Measurements from ENCODE around the gene SLC12A6. TPM values are rescaled to one million over a fixed set of nuclear protein-coding genes. Genes with fewer than 3 reads are reported as not detected.

The SLC12A6 gene
- total RNA-seq, 2 experiments from 2014 or later: 11.5 to 14.9 TPM

DNA sequence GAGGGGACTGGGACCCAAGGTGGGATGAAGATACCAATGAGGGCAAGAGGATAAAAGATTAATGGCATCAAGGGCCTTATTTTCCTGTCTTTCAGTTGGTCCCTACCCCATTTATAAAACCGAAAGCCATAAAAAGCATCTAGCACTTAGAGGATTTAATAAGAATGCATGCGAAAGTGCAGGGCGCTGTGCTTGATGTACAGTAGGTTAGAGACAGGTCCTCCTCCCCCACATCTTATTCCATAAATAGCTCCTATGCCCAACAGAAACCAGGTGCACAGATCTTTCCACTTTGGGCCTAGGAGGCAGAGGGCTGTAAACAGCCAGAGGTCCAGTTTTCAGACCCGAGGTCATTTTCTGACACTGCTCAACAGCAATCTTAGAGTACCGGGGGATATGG, 28.3 kb upstream of the SLC12A6 start:
- ChIA-PET CTCF (ENCODE audit: unreplicated experiment) (no interaction called here), POLR2A (interaction anchor here (1.3 kb wide), 1 partner anchor 23 kb away, joined by 5 read pairs; the partner anchor contains the start of genes NOP10 and NUTM1)
- Histone ChIP-seq H3K36me3 (ENCODE audit: insufficient read depth, low read length) (peaks cover 31% of the 10 kb centered on the region), H3K9me2 (ENCODE audit: insufficient read depth, low read length) (no peaks in the 10 kb centered on the region), H3K4me1 (ENCODE audit: insufficient read depth, low read length, poor library complexity, severe bottlenecking) (peaks cover 18% of the 10 kb centered on the region), H3K27ac (ENCODE audit: low read depth, low read length, poor library complexity, severe bottlenecking) (peak overlapping the region; percentile 62), H3K79me2 (ENCODE audit: insufficient read depth, low read depth, low read length) (peaks cover 13% of the 10 kb centered on the region), H2AFZ (ENCODE audit: low read length) (peak overlapping the region; percentile 73; the same call in 1 of the 2 replicates), H3K4me2 (ENCODE audit: low read length) (peak overlapping the region; percentile 94), H4K20me1 (ENCODE audit: insufficient read depth, low read length) (0 out of 2 replicates have a peak, but pooled peaks cover 7% of the 10 kb centered on the region), H3K4me3 (ENCODE audit: low read depth, low read length, poor library complexity, severe bottlenecking) (peak overlapping the region; percentile 99), H3K9me3 (ENCODE audit: low read length) (no peaks in the 10 kb centered on the region)
- peak; percentile 17 for DNase-seq (ENCODE audit: low spot score)
- TF ChIP-seq, protein P1, sequence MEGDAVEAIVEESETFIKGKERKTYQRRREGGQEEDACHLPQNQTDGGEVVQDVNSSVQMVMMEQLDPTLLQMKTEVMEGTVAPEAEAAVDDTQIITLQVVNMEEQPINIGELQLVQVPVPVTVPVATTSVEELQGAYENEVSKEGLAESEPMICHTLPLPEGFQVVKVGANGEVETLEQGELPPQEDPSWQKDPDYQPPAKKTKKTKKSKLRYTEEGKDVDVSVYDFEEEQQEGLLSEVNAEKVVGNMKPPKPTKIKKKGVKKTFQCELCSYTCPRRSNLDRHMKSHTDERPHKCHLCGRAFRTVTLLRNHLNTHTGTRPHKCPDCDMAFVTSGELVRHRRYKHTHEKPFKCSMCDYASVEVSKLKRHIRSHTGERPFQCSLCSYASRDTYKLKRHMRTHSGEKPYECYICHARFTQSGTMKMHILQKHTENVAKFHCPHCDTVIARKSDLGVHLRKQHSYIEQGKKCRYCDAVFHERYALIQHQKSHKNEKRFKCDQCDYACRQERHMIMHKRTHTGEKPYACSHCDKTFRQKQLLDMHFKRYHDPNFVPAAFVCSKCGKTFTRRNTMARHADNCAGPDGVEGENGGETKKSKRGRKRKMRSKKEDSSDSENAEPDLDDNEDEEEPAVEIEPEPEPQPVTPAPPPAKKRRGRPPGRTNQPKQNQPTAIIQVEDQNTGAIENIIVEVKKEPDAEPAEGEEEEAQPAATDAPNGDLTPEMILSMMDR (conservative IDR thresholded peaks at IDR 0.05; ENCODE audit: low read length): no peak
- TF ChIP-seq EZH2phosphoT487 (IDR thresholded peaks at IDR 0.05; ENCODE audit: borderline replicate concordance, low read depth, low read length): no peak
- intact Hi-C loops (cut with micrococcal nuclease; ENCODE audit: unreplicated experiment): loop anchor here (1.0 to 10.0 kb wide), 3 partner anchors 23 to 331 kb away; partner anchors contain the start of genes AVEN, KATNBL1, NOP10 and NUTM1
- BruUV-seq (replicated peaks): no TSS peak

DNA sequence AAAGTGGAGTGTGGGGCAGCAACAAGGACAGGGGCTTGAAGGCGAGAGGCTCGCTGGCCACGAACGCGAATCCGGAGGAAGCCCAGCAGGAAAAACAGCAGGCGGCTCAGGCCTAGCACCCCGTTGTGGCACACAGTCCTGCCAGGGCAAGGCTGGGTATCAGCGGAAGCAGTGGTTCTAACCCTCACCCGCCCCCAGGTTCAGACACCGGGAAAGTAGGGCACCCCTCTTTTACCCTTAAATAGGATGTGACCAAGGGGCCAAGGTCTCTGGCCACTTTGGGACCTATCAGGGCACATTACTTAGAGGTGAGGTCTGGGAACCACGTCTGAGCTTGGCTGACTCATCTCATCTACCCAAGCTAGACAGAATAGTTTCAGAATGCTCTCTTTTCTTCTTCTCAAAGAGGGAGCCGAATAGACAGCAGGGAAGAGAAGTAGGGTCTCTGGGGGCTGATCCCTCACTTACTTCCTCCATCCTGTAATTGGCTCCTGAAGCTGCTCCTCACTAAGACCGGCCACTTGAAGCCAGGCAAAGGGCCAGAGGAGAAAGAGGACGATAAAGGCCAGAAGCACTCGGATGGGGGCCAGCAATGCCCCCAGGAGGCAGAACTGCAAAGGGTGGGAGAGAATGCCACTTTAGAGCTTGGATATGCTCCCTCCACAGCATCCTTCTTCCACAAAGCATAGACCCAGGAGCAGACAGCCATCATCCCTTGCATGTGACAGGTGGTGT, 27.7 kb upstream of the SLC12A6 start:
- no TSS peak for BruUV-seq (replicated peaks)
- no peak overlapping the region for H3K27ac ChIP-seq (ENCODE audit: low read depth, low read length, poor library complexity, severe bottlenecking)

More for the DNA sequence above, 27.7 kb upstream of the SLC12A6 start:
- ChIA-PET CTCF (ENCODE audit: unreplicated experiment) (no interaction called here), POLR2A (interaction anchor here (1.3 kb wide), 1 partner anchor 22 kb away, joined by 5 read pairs; the partner anchor contains the start of genes NOP10 and NUTM1)
- Histone ChIP-seq H3K4me2 (ENCODE audit: low read length) (peak overlapping the region; percentile 94), H4K20me1 (ENCODE audit: insufficient read depth, low read length) (0 out of 2 replicates have a peak, but pooled peaks cover 7% of the 10 kb centered on the region), H3K4me1 (ENCODE audit: insufficient read depth, low read length, poor library complexity, severe bottlenecking) (peaks cover 18% of the 10 kb centered on the region), H3K9me3 (ENCODE audit: low read length) (no peaks in the 10 kb centered on the region), H2AFZ (ENCODE audit: low read length) (no peak overlapping the region), H3K4me3 (ENCODE audit: low read depth, low read length, poor library complexity, severe bottlenecking) (peak overlapping the region; percentile 99), H3K79me2 (ENCODE audit: insufficient read depth, low read depth, low read length) (peaks cover 13% of the 10 kb centered on the region), H3K36me3 (ENCODE audit: insufficient read depth, low read length) (peaks cover 37% of the 10 kb centered on the region), H3K9me2 (ENCODE audit: insufficient read depth, low read length) (no peaks in the 10 kb centered on the region)
- intact Hi-C loops (cut with micrococcal nuclease; ENCODE audit: unreplicated experiment): loop anchor here (10.0 kb wide), 2 partner anchors 150 to 330 kb away; partner anchors contain the start of genes AVEN and KATNBL1
- no peak for DNase-seq (ENCODE audit: low spot score)
- TF ChIP-seq, protein P1 (conservative IDR thresholded peaks at IDR 0.05; ENCODE audit: low read length): no peak
- no peak for TF ChIP-seq EZH2phosphoT487 (IDR thresholded peaks at IDR 0.05; ENCODE audit: borderline replicate concordance, low read depth, low read length)
